ENCODE results near the gene CRB3. TPM values are rescaled to one million over a fixed set of nuclear protein-coding genes. Genes with fewer than 3 reads are reported as not detected.
A peak's percentile ranks its signal among the peaks of the same experiment; 100 is the strongest.
"Not testable (repeated sequence)": the region's sequence is repeated elsewhere in the genome, so short reads cannot be mapped to it uniquely, and the experiment has no call there.

Gene CRB3
- polyA plus RNA-seq, 1 donor from 2014 or later: 4.2 TPM

DNA sequence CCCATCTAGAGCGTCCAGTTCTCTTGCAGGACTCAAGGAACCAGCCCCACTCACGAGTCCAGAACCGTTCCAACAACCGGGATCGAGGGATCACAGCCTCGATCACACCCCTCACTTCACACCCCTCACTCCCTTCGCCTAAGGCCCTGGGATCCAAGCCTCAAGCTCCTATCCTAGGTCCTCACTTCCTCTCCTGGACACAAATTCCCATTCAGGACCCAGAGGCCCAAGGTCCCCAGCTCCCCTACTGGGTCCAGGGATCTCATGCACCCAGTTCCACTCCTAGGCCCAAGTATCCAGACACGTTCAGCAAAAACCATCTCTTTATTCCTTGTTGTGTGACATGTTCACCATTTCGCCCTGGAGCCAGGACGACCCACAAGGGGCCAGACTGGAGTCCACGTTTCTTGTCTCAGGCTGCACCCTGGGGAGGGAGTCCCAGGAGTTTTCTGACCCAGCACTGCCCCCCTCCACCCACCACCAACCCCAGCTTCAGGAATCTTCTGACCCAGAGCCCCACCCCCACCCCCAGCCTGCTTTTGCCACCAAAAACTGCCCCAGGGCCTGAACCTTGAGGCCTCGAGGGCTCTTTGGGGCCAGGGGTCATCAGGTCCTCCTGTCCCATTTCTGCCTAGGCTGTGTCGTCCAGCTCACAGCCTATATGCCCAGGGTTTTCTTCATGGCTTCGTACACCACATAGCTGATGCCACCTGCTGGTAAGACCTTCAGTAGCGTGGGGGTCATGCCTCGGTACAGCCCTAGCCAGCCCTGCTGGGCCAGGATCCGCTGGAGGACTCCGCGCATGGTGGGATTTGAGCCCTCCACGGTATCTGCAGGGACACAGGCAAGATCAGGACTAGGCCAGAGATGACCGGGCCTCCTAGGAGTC lies 38.1 kb upstream of the CRB3 start:
- H3K27ac Mint-ChIP-seq: peak overlapping the region; percentile 76 to 99 (median 80)
- peak overlapping the region in 3 of 4 donors; percentile 84 to 96 (median 90) for H3K4me3 Mint-ChIP-seq
- H3K9me3 Mint-ChIP-seq: no peaks in the 10 kb centered on the region
- no peaks in the 10 kb centered on the region for H3K36me3 Mint-ChIP-seq
- no peaks in the 10 kb centered on the region for H3K27me3 Mint-ChIP-seq
- peaks cover 4 to 27% (median 16%) of the 10 kb centered on the region in 3 donors for H3K4me1 Mint-ChIP-seq

DNA sequence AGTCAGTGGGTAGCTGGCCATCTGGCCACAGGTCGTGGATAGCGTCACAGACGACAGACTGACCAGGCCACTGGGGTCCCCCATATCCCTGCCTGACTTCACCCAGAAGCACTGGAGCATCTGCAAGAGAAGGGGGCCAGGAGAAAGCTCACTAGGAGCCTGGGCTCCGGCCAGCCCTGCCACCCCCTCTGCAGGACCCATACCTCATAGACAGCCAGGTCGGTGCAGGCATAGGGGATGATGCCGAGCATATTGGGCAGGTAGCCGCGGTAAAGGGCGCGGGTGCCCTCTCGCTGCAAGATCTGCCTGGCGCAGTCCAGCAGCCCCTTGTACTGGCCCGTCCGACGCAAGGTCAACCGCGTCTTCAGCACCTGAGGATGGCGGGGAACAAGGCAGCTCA lies 36.9 kb upstream of the CRB3 start:
- H3K4me1 Mint-ChIP-seq: peaks cover 4 to 21% (median 13%) of the 10 kb centered on the region in 3 donors
- no peak overlapping the region for H3K4me3 Mint-ChIP-seq
- no peak overlapping the region for H3K27ac Mint-ChIP-seq
- H3K36me3 Mint-ChIP-seq: no peaks in the 10 kb centered on the region
- H3K27me3 Mint-ChIP-seq: no peaks in the 10 kb centered on the region
- no peaks in the 10 kb centered on the region for H3K9me3 Mint-ChIP-seq

DNA sequence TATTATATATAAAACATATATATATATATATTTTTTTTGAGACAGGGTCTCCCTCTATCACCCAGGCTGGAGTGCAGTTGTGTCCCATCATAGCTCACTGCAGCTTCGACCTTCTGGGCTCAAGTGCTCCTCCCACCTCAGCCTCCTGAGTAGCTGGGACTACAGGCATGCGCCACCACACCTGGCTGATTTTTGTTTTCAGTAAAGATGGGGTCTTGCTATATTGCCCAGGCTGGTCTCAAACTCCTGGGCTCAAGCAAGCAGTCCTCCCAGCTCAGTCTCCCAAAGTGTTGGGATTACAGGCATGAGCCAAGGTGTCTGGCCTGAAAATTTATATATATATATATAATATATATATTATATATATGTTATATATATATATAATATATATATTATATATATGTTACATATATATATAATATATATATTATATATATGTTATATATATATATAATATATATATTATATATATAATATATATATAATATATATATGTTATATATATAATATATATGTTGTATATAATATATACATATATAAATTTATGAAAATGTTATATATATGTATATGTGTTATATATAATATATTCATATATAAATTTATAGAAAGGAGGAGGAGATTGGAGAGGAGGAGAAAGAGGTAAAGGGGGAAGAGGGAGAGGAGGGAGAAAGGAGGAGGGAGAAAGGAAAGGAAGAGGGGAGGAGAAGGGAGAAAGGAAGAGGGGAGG lies 35.2 kb upstream of the CRB3 start:
- H3K4me1 Mint-ChIP-seq, H3K9me3 Mint-ChIP-seq, H3K4me3 Mint-ChIP-seq, H3K27ac Mint-ChIP-seq, H3K36me3 Mint-ChIP-seq, H3K27me3 Mint-ChIP-seq: not testable (repeated sequence)

GRCh38 chr19:6429419-6430221 lies 34.5 kb upstream of the CRB3 start:
- peaks cover 1 to 7% (median 4%) of the 10 kb centered on the region in 3 donors for H3K4me1 Mint-ChIP-seq
- no peak overlapping the region for H3K4me3 Mint-ChIP-seq
- no peak overlapping the region for H3K27ac Mint-ChIP-seq
- no peaks in the 10 kb centered on the region for H3K36me3 Mint-ChIP-seq
- H3K9me3 Mint-ChIP-seq: no peaks in the 10 kb centered on the region
- no peaks in the 10 kb centered on the region for H3K27me3 Mint-ChIP-seq

- Mint-ChIP-seq H3K36me3 (no peaks in the 10 kb centered on the region), H3K9me3 (no peaks in the 10 kb centered on the region), H3K27me3 (no peaks in the 10 kb centered on the region), H3K4me1 (no peaks in the 10 kb centered on the region), H3K4me3 (no peak overlapping the region), H3K27ac (peak overlapping the region in 2 of 3 donors; percentile 10 to 53)
Observed at GRCh38 chr19:6431891-6432290, 32.2 kb upstream of the CRB3 start.

GRCh38 chr19:6433165-6433564 lies 30.9 kb upstream of the CRB3 start:
- Mint-ChIP-seq H3K4me3 (no peak overlapping the region), H3K9me3 (no peaks in the 10 kb centered on the region), H3K4me1 (no peaks in the 10 kb centered on the region), H3K27ac (peak overlapping the region in 1 of 3 donors; percentile 69), H3K36me3 (no peaks in the 10 kb centered on the region), H3K27me3 (no peaks in the 10 kb centered on the region)

- H3K36me3 Mint-ChIP-seq: peaks cover under 1% of the 10 kb centered on the region
- no peaks in the 10 kb centered on the region for H3K9me3 Mint-ChIP-seq
- no peaks in the 10 kb centered on the region for H3K27me3 Mint-ChIP-seq
- no peak within 1 kb of the TSS for H3K4me3 Mint-ChIP-seq
- H3K27ac Mint-ChIP-seq: peak within 1 kb of the TSS in 1 of 3 donors; percentile 69
- H3K4me1 Mint-ChIP-seq: peaks cover 0 to 1% (median 0%) of the 10 kb centered on the region in 3 donors
Observed at GRCh38 chr19:6433663-6434062, 30.4 kb upstream of the CRB3 start, which contains the start of gene SLC25A41. TSS of gene SLC25A41 (minus strand) at chr19:6433763. CDS start at chr19:6433693, 70 bp downstream.

DNA sequence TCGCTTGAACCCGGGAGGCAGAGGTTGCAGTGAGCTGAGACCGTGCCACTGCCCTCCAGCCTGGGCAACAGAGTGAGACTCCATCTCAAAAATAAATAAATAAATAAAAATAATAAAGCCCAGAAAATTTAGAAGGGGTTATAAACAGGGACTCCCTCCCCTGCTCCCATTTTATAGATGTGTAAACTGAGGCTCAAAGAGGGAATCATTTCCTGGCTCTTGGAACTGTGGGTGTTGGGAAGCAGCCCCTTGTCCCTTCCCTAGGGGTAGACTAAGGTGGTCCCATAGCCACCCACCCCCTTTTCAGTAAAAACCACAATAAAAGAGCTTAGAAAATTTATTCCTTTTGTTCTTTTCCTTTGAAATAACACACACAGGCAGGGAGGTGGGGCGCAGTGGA lies 24.3 kb upstream of the CRB3 start:
- peaks cover 0 to 2% (median 0%) of the 10 kb centered on the region in 3 donors for H3K4me1 Mint-ChIP-seq
- peak overlapping the region in 1 of 3 donors; percentile 47 for H3K27ac Mint-ChIP-seq
- H3K4me3 Mint-ChIP-seq: no peak overlapping the region
- H3K27me3 Mint-ChIP-seq: no peaks in the 10 kb centered on the region
- peaks cover 4% of the 10 kb centered on the region for H3K36me3 Mint-ChIP-seq
- H3K9me3 Mint-ChIP-seq: no peaks in the 10 kb centered on the region

GRCh38 chr19:6440905-6441304 lies 23.2 kb upstream of the CRB3 start:
- peaks cover 0 to 1% (median 0%) of the 10 kb centered on the region in 3 donors for H3K9me3 Mint-ChIP-seq
- H3K4me1 Mint-ChIP-seq: peaks cover 0 to 2% (median 0%) of the 10 kb centered on the region in 3 donors
- H3K4me3 Mint-ChIP-seq: no peak overlapping the region
- peaks cover 4% of the 10 kb centered on the region for H3K36me3 Mint-ChIP-seq
- H3K27me3 Mint-ChIP-seq: no peaks in the 10 kb centered on the region
- no peak overlapping the region for H3K27ac Mint-ChIP-seq

DNA sequence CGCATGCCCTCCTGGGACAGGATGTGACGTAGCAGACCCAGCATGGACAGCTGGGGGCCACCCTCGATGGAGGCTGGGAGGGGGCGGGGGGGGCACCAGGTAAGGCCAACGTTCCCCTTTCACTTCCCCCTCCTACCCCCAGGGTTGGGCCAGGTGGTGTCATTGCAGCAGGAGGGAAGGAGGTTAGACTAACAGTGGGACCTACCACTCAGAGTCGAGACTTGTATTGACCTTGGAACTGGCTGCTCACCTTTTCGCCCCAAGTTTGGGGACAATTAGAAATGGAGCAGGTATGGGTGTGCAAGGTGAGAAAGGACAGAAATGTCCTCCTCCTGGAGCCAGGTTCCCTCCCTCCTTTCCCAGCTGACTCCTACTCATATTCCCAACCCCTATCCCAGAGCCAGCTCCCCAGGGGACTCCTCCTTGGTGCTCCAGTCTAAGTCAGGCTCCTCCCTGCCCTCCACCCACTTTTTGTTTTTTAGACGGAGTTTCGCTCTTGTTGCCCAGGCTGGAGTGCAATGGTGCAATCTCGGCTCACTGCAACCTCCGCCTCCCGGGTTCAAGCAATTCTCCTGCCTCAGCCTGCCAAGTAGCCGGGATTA lies 21.9 kb upstream of the CRB3 start:
- Mint-ChIP-seq H3K36me3 (peaks cover 4% of the 10 kb centered on the region), H3K9me3 (peaks cover 0 to 9% (median 1%) of the 10 kb centered on the region in 3 donors), H3K4me1 (peaks cover 0 to 2% (median 0%) of the 10 kb centered on the region in 3 donors), H3K27me3 (no peaks in the 10 kb centered on the region), H3K4me3 (no peak overlapping the region), H3K27ac (no peak overlapping the region)

DNA sequence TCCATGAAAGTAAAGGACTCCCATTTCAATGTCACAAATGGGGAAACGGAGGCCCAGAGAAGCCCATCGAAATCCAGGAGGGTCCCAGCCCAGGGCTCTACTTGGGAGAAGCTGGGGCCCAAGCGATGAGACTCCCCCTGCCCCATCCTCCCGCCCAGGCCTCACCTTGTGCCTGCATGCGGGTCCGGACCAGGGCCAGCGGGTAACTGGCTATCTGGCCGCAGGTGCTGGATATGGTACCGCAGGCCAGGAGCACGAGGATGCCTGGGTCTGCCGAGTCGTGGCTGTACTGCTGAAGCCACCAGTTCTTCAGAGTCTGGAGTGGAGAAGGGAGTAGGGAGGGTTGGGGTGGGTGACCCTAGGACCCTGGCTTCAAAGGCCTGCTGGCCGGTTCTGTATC lies 20.1 kb upstream of the CRB3 start:
- H3K36me3 Mint-ChIP-seq: peaks cover 2% of the 10 kb centered on the region
- H3K9me3 Mint-ChIP-seq: peaks cover 0 to 9% (median 1%) of the 10 kb centered on the region in 3 donors
- H3K27me3 Mint-ChIP-seq: no peaks in the 10 kb centered on the region
- H3K27ac Mint-ChIP-seq: peak overlapping the region in 1 of 3 donors; percentile 27
- no peak overlapping the region for H3K4me3 Mint-ChIP-seq
- H3K4me1 Mint-ChIP-seq: no peaks in the 10 kb centered on the region

DNA sequence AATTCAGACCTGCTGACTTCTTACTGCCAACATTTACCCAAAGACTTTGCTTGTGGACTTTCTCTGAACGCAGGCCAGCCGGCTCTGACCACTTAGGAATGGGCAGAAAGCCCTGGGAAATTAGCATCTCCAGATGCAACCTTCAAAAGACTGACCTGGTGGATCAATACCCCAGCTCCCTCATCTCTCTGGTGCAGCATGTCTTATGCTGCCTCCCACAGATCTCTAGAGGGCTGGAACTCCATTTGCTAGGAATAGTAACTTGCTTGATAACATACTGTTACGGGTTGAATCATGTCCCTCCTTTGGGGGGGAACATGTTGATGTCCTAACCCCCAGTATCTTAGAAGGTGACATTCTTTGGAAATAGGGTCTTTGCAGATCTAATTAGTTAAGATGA lies 17.6 kb upstream of the CRB3 start:
- no peaks in the 10 kb centered on the region for H3K27me3 Mint-ChIP-seq
- H3K4me3 Mint-ChIP-seq: no peak overlapping the region
- H3K36me3 Mint-ChIP-seq: peaks cover 3% of the 10 kb centered on the region
- H3K27ac Mint-ChIP-seq: peak overlapping the region in 2 of 3 donors; percentile 17 to 35
- peaks cover 0 to 9% (median 1%) of the 10 kb centered on the region in 3 donors for H3K9me3 Mint-ChIP-seq
- no peaks in the 10 kb centered on the region for H3K4me1 Mint-ChIP-seq

DNA sequence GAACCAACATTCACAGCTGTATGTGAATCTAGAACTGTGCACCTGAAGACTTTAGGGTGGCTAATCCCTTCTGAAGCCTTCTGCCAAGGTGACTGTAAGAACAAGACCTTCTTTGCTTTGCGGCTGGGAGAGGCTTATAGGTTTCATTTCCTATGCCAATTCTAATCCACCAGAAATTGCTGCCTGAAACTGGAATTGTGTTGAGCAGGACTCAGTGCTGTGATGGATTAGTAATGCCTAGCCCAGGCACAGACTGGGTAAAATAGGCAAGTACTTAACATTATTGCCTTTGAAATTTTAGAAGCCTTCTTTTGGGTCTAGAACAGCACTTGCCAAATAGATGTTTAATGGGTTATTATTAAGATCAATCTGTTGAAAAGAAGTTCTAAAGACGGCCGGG lies 16.0 kb upstream of the CRB3 start:
- Mint-ChIP-seq H3K4me3 (no peak overlapping the region), H3K36me3 (peaks cover 5% of the 10 kb centered on the region), H3K27me3 (no peaks in the 10 kb centered on the region), H3K9me3 (peaks cover 0 to 9% (median 1%) of the 10 kb centered on the region in 3 donors), H3K27ac (no peak overlapping the region), H3K4me1 (no peaks in the 10 kb centered on the region)

DNA sequence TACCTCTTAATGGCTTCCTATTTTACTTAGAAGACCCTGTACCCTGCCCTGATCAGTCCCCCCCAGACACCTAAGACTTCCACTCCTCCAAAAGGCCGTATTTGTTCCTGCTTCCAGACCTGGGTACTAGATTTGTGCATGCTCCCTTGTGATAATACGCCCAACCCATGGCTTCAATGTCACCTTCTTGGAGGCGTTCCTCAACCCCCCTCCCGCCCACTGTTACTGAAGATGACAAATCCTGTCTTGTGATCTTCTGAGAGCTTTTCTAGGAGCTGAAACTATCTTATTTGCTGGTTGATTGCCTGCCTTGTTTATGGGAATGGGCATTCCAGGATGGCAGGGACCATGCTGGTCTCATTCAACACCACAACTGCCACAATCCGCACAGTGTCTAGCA lies 13.9 kb upstream of the CRB3 start:
- Mint-ChIP-seq H3K4me1 (no peaks in the 10 kb centered on the region), H3K27me3 (no peaks in the 10 kb centered on the region), H3K4me3 (no peak overlapping the region), H3K36me3 (peaks cover 14% of the 10 kb centered on the region), H3K27ac (no peak overlapping the region), H3K9me3 (peaks cover 1 to 12% (median 2%) of the 10 kb centered on the region in 3 donors)

Data from IgD-negative memory B cell (primary cell).